ENCODE measurements around the gene TNRC18. TPM values are rescaled to one million over a fixed set of nuclear protein-coding genes. Genes with fewer than 3 reads are reported as not detected.

TNRC18 gene
- total and polyA plus RNA-seq, 4 donors: 2.3 to 37.1 (median 20.4) TPM

DNA sequence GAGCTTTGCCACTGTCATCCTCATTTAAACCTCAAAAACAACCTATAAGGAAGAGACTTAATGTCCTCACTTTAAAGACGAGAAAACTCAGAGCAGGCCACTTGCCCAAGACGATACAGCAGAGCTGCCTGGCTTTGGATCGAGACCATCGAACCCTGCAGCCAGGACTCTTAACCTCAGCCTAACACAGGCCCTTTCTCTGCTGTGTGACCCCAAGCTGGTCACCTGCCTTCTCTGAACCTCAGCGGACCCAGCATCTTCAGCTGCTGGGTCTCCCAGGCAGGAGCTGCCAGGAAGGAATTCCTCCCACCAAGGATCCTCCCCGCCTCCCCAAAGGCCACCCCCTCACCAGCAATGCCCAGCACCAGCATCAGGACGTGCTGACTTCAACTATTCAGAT lies 32.7 kb downstream of the TNRC18 start:
- peaks cover 15 to 41% (median 23%) of the 10 kb centered on the region in 4 donors for H3K36me3 ChIP-seq (ENCODE audit: control insufficient read depth in 4 of 4, insufficient read depth in 3 of 4, low read depth in 1 of 4, low read length in 3 of 4)

More for the DNA sequence above, 32.7 kb downstream of the TNRC18 start:
- DNase-seq (ENCODE audit: low spot score): no peak
- 94% methylated on average over 7 of the region's 7 CpGs for WGBS
- Histone ChIP-seq H3K27me3 (ENCODE audit: control insufficient read depth in 4 of 4, insufficient read depth in 4 of 4, low read length in 3 of 4) (no peaks in the 10 kb centered on the region), H3K27ac (ENCODE audit: low read depth in 1 of 2, low read length in 2 of 2) (no peak overlapping the region), H3K4me3 (ENCODE audit: low read depth in 1 of 3, low read length in 3 of 3) (no peak overlapping the region), H3K9me3 (ENCODE audit: control insufficient read depth in 4 of 4, low read length in 3 of 4) (no peaks in the 10 kb centered on the region), H3K4me1 (ENCODE audit: control insufficient read depth in 4 of 4, insufficient read depth in 4 of 4, low read length in 3 of 4) (peaks cover 0 to 2% (median 0%) of the 10 kb centered on the region in 4 donors), H3K9ac (ENCODE audit: low read depth in 1 of 2, low read length in 2 of 2) (no peak overlapping the region)
- TF ChIP-seq SP1 (IDR thresholded peaks at IDR 0.05): no peak
- TF ChIP-seq ATF3 (IDR thresholded peaks at IDR 0.05): no peak
- no peak for TF ChIP-seq JUND (IDR thresholded peaks at IDR 0.05)
- TF ChIP-seq RAD21 (IDR thresholded peaks at IDR 0.05): no peak
- TF ChIP-seq CTCF (IDR thresholded peaks at IDR 0.05; ENCODE audit: low read depth, low read length, missing input control): no peak
- TF ChIP-seq HNF4G (IDR thresholded peaks at IDR 0.05): no peak
- TF ChIP-seq, protein P1, sequence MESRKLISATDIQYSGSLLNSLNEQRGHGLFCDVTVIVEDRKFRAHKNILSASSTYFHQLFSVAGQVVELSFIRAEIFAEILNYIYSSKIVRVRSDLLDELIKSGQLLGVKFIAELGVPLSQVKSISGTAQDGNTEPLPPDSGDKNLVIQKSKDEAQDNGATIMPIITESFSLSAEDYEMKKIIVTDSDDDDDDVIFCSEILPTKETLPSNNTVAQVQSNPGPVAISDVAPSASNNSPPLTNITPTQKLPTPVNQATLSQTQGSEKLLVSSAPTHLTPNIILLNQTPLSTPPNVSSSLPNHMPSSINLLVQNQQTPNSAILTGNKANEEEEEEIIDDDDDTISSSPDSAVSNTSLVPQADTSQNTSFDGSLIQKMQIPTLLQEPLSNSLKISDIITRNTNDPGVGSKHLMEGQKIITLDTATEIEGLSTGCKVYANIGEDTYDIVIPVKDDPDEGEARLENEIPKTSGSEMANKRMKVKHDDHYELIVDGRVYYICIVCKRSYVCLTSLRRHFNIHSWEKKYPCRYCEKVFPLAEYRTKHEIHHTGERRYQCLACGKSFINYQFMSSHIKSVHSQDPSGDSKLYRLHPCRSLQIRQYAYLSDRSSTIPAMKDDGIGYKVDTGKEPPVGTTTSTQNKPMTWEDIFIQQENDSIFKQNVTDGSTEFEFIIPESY (IDR thresholded peaks at IDR 0.05): no peak
- TF ChIP-seq REST (IDR thresholded peaks at IDR 0.05): no peak
- TF ChIP-seq NR2F2 (IDR thresholded peaks at IDR 0.05): no peak
- TF ChIP-seq HNF4A (conservative IDR thresholded peaks at IDR 0.05): no peak
- TF ChIP-seq GABPA (IDR thresholded peaks at IDR 0.05 in 1 of 2, conservative IDR thresholded peaks at IDR 0.05 in 1 of 2): no peak
- TF ChIP-seq EGR1 (IDR thresholded peaks at IDR 0.05; ENCODE audit: low read depth in 2 of 2): no peak
- no peak for TF ChIP-seq FOXA2 (IDR thresholded peaks at IDR 0.05)
- TF ChIP-seq, protein P2, sequence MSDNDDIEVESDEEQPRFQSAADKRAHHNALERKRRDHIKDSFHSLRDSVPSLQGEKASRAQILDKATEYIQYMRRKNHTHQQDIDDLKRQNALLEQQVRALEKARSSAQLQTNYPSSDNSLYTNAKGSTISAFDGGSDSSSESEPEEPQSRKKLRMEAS (IDR thresholded peaks at IDR 0.05): no peak
- TF ChIP-seq TAF1 (conservative IDR thresholded peaks at IDR 0.05): no peak
- no peak for TF ChIP-seq FOXA1 (IDR thresholded peaks at IDR 0.05)
- no peak for TF ChIP-seq YY1 (IDR thresholded peaks at IDR 0.05)

All from liver (tissue), 9 donors.